CMK (cell line): Measurements from ENCODE around the gene JADE2.
"Not testable (repeated sequence)": the region's sequence is repeated elsewhere in the genome, so short reads cannot be mapped to it uniquely, and the experiment has no call there.

Source experiments
- DNase-seq: peaks from one replicate; pipeline ENCODE4 v3.0.0-alpha.2; 2010; ENCODE audit warnings: low read depth

The JADE2 gene

GRCh38 chr5:134508521-134509195, 16.8 kb upstream of the JADE2 start:
- DNase-seq = no peak

GRCh38 chr5:134509308-134510040, 16.0 kb upstream of the JADE2 start:
- no peak for DNase-seq

GRCh38 chr5:134510970-134511795, 14.3 kb upstream of the JADE2 start:
- no peak for DNase-seq

- no peak for DNase-seq
Measured at GRCh38 chr5:134511796-134512660, 13.4 kb upstream of the JADE2 start.

- DNase-seq = no peak
Measured at GRCh38 chr5:134512661-134512999, 12.8 kb upstream of the JADE2 start.

- no peak for DNase-seq
Measured at GRCh38 chr5:134515801-134516200, 9.7 kb upstream of the JADE2 start.

- DNase-seq = not testable (repeated sequence)
Measured at GRCh38 chr5:134516984-134517383, 8.5 kb upstream of the JADE2 start.

GRCh38 chr5:134517553-134517952, 7.9 kb upstream of the JADE2 start:
- DNase-seq = no peak

- DNase-seq = no peak
Measured at GRCh38 chr5:134519989-134520388, 5.5 kb upstream of the JADE2 start.

- no peak for DNase-seq
Measured at GRCh38 chr5:134521841-134522240, 3.6 kb upstream of the JADE2 start.

- no peak for DNase-seq
Measured at GRCh38 chr5:134523543-134524271, 1.8 kb upstream of the JADE2 start.

- peak; percentile 83 for DNase-seq
Measured at GRCh38 chr5:134524272-134524825, 1.1 kb upstream of the JADE2 start.

GRCh38 chr5:134525683-134526482, 413 bp downstream of the JADE2 start:
- DNase-seq = no peak

GRCh38 chr5:134526483-134527155, 1.1 kb downstream of the JADE2 start:
- peak; percentile 47 for DNase-seq

- peak; percentile 52 for DNase-seq
Measured at GRCh38 chr5:134527156-134527960, 1.9 kb downstream of the JADE2 start.

- no peak for DNase-seq
Measured at GRCh38 chr5:134527961-134528424, 2.5 kb downstream of the JADE2 start.

- no peak for DNase-seq
Measured at GRCh38 chr5:134528556-134528955, 3.1 kb downstream of the JADE2 start.

- no peak for DNase-seq
Measured at GRCh38 chr5:134529460-134529859, 4.0 kb downstream of the JADE2 start.
